Suppressor macrophage treated with lipopolysaccharide for 4 hours (primary cell): Measurements from ENCODE around the gene SMAD4.
"Not testable (repeated sequence)": the region's sequence is repeated elsewhere in the genome, so short reads cannot be mapped to it uniquely, and the experiment has no call there.

Source experiments
- DNase-seq: peaks from one replicate; pipeline ENCODE4 v3.0.0-alpha.2; 2020

Gene SMAD4

DNA sequence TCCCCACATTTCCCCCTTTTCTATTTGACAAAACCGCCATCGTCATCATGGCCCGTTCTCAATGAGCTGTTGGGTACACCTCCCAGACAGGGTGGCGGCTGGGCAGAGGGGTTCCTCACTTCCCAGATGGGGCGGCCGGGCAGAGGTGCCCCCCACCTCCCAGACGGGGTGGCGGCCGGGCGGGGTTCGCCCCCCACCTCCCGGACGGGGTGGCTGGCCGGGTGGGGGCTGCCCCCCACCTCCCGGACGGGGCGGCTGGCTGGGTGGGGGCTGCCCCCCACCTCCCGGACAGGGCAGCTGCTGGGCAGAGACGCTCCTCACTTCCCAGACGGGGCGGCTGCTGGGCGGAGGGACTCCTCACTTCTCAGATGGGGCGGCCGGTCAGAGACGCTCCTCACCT, 87.0 kb downstream of the SMAD4 start:
- DNase-seq: not testable (repeated sequence)

DNA sequence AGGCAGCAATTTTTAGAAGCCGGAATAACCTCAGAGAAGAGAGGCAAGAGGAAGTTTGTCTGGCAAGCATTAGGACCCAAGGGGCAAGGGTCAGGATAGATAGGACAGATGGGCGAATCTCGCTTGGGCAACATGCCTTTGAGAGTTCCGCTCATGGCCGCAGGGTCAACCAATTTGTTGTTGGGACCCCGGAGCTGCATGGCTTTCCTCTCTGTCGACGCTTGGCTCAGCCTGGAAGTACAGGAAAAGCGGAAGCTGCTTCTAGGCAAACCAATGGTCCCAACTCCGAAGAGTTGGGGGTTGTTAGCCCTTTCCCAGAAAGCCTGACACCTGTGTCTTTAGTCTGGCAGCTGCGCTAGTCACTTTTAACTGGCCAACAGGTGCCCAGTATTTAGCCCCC, 89.5 kb downstream of the SMAD4 start:
- DNase-seq: not testable (repeated sequence)

DNA sequence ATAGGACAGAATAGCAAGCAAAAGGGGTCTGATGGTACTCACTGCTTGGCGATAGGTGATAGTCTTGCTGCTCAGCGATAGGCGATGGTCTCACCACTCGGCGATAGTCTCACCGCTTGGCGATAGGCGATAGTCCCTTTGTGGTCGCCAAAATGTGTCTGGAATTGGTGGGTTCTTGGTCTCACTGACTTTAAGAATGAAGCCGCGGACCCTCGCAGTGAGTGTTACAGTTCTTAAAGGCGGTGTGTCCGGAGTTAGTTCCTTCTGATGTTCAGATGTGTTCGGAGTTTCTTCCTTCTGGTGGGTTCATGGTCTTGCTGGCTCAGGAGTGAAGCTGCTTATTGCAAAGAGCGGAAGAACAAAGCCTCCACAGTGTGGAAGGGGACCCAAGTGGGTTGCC, 90.0 kb downstream of the SMAD4 start:
- not testable (repeated sequence) for DNase-seq

DNA sequence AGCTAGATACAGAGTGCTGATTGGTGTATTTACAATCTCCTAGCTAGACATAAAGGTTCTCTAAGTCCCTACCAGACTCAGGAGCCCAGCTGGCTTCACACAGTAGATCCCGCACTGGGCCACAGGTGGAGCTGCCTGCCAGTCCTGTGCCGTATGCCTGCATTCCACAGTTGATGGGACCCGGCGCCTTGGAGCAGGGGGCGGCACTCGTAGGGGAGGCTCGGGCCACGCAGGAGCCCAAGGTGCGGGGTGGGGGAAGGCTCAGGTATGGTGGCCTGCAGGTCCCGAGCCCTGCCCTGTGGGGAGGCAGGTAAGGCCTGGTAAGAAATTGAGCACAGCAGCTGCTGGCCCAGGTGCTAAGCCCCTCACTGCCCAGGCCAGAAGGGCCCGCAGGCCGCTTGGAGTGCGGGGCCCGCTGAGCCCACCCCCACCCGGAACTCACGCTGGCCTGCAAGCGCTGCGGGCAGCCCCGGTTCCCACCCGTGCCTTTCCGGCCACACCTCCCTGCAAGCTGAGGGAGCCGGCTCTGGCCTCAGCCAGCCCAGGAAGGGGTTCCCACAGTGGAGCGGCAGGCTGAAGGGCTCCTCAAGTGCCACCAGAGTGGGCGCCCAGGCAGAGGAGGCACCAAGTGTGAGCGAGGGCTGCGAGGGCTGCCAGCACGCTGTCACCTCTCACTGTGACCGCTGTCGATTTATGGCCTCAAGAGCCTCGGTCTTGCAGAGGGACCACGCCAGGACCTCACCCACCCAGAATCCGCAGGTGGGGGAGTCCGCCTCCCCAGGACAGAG, 91.0 kb downstream of the SMAD4 start:
- DNase-seq: no peak

DNA sequence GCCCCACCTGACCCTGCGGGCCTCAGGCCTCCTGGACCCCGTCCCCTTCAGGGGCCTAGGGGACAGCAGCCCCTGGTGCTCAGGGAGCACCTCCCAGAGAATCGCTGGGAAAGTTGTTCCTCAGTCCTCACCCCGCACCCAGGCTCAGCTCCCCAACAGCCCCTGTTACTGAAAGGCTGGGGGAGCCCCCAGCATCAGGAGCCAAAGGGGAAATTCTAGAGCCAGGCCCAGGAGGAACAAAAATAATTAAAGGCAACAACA, 91.5 kb downstream of the SMAD4 start:
- no peak for DNase-seq

DNA sequence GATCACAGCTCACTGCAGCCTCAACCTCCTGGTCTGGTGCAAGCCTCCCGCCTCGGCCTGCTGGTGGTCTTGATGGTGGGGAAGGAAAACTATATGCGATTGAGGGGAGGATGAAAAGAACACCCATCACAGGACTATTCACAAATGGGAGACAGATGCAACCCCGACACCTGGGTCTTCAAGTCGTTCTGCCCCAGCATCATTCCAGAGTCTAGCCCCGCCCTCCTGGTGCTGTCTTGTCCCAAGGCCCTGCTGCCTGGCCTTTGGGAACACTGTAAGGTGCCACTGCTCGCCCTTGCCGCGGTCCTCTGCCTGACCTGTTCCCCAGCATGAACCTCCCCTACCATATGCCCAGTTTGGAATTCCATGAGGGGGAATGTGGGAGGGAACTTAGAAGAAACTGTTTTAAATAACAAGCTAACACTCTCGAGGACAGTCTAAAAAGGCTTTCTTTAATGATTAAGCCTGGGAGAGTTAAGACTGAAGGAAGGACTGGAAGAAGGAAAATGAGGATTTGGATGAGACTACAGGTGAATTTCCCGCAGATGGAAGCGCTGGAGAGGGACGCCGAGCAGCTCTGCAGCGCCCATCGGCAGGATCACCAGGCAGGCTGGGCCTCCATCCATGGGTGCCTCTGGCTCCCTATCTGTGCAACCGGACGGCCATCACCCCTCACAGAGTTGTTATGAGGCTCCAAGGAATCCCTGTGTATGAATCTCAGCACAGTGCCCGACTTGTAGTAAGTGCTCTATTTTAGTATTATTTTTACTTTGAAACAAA, 92.4 kb downstream of the SMAD4 start:
- no peak for DNase-seq

DNA sequence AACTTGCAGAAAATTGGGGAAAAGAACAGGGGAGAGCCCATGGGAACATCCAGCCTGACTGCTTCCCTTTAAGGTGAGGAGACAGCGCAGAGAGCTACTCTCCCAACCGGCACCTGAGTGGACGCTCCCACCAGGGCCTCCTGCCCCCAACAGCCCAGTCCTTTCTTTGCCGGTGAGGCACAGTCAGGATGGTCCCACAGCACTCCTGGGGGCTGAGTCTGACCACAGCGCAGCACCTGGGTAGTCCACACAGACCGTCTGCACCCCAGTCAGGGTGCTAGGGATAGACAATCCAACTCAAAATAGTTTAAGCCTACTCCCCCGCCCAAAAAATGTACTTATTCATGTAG, 93.0 kb downstream of the SMAD4 start:
- no peak for DNase-seq

DNA sequence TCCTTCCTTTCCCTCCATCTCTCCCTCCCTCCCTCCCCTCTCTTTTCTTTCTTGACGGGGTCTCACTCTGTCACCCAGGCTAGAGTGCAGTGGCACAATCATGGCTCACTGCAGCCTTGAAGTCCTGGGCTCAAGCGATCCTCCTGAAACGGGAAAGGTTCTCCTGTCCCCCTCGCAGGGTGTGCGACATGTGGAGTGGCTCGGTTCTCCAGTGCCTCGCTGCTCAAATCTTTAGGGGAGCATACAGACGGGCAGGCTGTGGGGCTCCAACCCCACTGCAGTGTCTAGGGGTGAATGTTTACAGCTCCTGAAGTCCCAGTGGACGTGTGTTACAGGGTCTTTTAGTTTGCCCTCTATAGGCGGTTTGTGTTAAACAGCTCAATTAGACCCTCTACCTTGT, 93.5 kb downstream of the SMAD4 start:
- no peak for DNase-seq

DNA sequence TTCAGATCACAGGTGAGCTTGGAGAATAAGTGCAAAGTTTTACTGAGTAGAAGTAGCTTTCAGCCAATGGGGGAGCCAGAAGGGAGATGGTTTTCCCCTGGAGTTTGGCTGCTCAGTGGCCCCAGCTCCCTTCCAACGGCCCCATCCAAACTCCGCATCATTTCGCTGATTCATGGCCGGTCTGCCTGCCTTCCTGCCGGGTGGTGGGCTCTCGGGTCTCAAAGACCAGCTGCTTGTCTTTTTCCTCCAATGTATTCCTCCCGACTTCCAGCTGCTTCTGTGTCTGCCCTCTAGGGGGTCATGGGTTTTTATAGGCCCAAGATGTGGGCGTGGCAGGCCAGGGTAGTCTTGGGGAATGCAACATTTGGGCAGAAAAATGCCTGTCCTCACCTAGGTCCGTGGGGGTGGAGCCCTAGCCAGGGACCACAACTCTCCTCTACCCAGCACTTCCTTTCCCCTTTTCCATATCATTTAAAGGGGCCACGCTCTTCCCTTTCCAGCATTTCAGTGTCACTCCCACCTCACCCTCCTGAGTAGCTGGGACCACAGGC, 94.0 kb downstream of the SMAD4 start:
- DNase-seq: no peak

DNA sequence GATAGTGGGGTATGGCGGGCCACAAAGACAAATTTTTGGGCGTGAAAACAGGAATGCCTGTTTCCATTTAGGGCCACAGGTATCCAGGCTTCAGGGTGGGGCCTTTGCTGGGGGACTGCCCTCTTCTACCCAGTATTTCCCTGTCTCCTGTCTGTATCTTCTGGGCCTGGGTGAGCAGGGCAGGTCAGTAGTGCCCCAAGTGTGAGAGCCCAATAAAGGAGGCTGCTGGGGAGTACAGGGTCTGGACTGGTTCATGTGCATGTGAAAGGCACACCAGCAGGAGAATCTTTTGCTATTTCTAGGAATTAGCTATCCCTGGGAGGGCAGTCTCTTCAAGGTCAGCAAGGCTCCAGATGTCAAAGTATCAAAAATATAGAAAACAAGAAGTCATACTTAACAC, 96.0 kb downstream of the SMAD4 start:
- no peak for DNase-seq

DNA sequence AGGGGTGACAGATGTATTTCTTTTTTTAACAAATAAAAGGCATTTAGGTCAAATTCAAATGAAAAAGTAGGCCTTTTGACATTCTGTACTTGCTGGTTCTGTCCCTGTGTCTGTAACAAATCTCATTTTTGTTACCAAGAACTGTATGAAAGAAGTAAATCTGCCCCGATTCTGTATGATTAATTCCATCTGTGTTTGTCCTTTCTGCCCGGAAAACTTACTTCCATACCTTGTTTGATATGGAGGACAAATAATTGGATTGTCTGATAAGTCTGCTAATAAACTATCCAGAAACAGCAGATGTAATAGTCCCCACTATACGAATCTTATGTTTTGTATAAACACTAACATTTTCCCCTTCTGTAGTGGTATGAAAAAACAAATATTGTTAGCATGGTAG, 97.7 kb downstream of the SMAD4 start:
- DNase-seq: no peak

DNA sequence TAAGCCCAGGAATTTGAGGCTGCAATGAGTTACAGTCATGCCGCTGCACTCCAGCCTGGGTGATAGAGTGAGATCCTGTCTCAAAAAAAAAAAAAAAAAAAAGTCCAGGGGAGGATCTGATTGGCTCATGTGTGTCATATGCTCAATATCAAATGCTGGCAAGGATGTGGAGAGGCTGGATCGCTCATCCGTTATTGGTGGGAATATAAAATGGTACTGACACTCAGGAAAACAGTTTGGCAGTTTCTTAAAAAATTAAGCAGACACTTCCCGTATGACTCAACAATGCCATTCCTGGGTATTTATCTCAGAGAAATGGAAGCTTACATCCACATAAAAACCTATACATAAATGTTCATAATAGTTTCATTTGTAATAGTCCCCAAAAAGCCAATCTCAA, 98.5 kb downstream of the SMAD4 start:
- DNase-seq: no peak

DNA sequence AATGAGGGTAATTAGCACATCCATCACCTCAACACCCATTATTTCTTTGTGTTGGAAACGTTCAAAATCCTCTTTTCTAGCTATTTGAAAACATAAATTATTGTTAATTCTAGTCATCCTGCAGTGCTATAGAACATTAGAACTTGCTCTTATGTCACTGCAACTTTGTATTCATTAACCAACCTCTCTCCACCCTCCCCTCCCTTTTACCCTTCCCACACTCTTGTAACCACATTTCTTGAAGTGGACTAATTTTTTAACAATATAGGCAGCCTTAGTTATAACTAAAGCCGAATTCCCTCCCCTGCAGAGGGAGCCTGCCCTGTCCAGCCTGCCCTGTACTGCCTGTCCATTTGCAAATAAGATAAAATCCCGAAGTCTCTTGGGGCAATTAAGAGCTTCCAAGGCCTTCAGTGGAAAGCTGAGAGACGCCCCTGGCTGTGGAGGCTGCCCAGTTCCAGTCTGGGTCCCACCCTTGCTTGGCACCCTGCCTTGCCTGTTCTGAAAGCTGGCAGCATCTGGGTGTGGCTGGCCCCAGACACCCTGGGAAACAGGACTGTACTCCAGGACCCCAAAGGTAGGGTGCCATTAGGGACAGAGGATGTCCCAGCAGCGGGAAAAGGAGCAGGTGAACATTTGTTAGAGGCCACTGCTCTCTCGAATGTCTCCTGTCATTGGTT, 102.4 kb downstream of the SMAD4 start:
- DNase-seq: no peak

DNA sequence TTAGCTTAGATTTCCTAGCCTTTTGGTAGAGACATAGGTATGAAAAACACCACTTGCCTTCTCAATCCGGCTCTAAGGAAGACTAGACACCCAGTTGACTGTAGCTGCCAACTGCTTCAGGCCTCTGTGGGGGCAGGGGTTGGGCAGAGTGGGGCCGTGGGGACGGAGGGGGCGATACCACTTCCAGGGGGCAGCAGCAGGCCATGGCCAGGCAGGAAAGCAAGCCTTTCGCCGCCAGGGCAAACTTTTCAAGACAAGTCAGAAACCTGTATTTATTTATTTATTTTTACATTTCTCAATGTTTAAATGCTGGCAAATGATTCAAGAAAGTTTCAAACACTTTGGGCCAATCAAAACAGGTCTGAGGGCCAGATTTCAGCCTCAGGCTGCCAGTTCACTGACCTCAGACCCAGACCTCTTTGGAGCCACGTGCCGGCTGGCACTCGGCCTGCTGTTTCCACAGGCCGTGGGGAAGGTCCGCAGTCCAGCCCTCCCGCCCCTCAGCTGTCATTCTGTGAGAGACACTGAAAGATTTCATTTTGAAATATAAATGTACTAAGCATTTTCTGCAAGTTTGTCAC, 103.7 kb downstream of the SMAD4 start:
- DNase-seq: no peak
